Colonic mucosa (tissue), 4 donors: Measurements from ENCODE around the gene TRABD2B. TPM values are rescaled to one million over a fixed set of nuclear protein-coding genes. Genes with fewer than 3 reads are reported as not detected.

Source experiments
- DNase-seq: peaks from one replicate; pipeline ENCODE4 v3.0.0-alpha.2; 2020
- H3K27ac ChIP-seq: fragments of 200-600 bp; one replicate; pipeline ENCODE4 v1.8.0; 2021
- H3K27me3 ChIP-seq: fragments of 200-600 bp; one replicate; pipeline ENCODE4 v1.8.0; 2021
- H3K36me3 ChIP-seq: fragments of 200-600 bp; one replicate; pipeline ENCODE4 v1.8.0; 2021
- H3K4me1 ChIP-seq: fragments of 200-600 bp; one replicate; pipeline ENCODE4 v1.8.0; 2021; ENCODE audit warnings: mild to moderate bottlenecking
- H3K4me3 ChIP-seq: fragments of 200-600 bp; one replicate; pipeline ENCODE4 v1.8.0; 2021
- H3K9ac ChIP-seq, 2 donors: one replicate each; pipeline ENCODE4 v1.7.0; 2013; ENCODE audit warnings: control low read depth in 2 of 2, low read depth in 2 of 2, low read length in 2 of 2
- H3K9me3 ChIP-seq: fragments of 200-600 bp; one replicate; pipeline ENCODE4 v1.8.0; 2021
- intact Hi-C: fragments of 100-400 bp; cut with DNase I; formaldehyde crosslinking; loops from one replicate; pipeline ENCODE4 v1.14.1; 2022
- total RNA-seq, 2 donors: library from RNA; stranded (reverse); fragmentation: NEBNext Ultra II Directional in 1 of 2; extraction: Animal tissue kit (Norgen Biotek cat#: 25700) in 1 of 2; gene quantifications; one replicate each; pipeline ENCODE4 v1.2.1, GENCODE V29; 2021
- TF ChIP-seq, protein P1 (sequence below): fragments of 200-600 bp; IDR thresholded peaks from one replicate; pipeline ENCODE4 v1.8.0; 2022; ENCODE audit warnings: antibody characterized with exemption, mild to moderate bottlenecking
- donor health status: healthy.
- donor health status: DM: no; HTN: no; CAD: no.
- donor health status: DM: no; HTN: no; CAD: no.

The TRABD2B gene
- total RNA-seq, 2 donors from 2014 or later: 0.42 to 0.77 TPM

DNA sequence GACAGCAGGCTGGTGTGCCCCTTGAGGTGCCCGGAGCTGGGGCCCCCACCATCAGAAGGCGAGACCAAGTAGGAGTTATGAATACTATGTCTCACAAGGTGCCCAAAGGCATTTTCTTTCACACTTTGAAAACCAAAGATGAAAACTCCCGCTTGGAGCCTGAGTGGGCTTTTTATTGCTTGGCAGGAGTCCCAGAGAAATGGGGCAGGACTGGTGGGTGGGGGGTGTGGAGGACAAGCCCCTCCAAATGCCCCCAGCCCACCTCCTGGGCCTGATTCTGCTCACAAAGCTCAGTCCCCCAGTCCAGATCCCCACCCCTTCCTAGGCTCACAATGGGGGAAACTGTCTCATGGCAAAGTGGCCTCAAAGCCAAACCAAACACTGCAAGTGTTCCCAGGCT lies 227.9 kb downstream of the TRABD2B start:
- Histone ChIP-seq H3K27ac (no peak overlapping the region), H3K4me3 (no peak overlapping the region), H3K4me1 (no peaks in the 10 kb centered on the region), H3K36me3 (no peaks in the 10 kb centered on the region), H3K9me3 (no peaks in the 10 kb centered on the region), H3K9ac (no peak overlapping the region), H3K27me3 (no peaks in the 10 kb centered on the region)
- no peak for DNase-seq
- TF ChIP-seq, protein P1, sequence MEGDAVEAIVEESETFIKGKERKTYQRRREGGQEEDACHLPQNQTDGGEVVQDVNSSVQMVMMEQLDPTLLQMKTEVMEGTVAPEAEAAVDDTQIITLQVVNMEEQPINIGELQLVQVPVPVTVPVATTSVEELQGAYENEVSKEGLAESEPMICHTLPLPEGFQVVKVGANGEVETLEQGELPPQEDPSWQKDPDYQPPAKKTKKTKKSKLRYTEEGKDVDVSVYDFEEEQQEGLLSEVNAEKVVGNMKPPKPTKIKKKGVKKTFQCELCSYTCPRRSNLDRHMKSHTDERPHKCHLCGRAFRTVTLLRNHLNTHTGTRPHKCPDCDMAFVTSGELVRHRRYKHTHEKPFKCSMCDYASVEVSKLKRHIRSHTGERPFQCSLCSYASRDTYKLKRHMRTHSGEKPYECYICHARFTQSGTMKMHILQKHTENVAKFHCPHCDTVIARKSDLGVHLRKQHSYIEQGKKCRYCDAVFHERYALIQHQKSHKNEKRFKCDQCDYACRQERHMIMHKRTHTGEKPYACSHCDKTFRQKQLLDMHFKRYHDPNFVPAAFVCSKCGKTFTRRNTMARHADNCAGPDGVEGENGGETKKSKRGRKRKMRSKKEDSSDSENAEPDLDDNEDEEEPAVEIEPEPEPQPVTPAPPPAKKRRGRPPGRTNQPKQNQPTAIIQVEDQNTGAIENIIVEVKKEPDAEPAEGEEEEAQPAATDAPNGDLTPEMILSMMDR: no peak
- intact Hi-C loops: no loop called here

DNA sequence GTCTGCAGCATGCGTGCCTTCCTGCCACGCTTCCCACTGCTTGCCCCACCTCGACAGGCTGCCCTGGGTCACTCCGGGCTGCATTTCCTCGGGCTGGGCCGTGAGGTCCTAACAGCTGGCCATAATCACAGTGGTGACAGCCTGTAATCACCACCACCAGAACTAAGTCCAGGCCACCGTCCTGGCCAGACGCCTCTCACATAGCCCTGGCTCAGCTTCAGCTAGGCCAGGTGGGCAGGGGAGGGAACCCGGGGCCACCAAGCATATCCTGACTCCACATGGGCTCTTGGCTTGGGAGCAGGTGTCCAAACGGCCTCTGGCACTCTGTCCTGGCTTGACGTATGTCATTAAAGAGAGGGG lies 229.5 kb downstream of the TRABD2B start:
- TF ChIP-seq, protein P1: no peak
- H3K27ac ChIP-seq: no peak overlapping the region
- no peaks in the 10 kb centered on the region for H3K9me3 ChIP-seq
- no peak for DNase-seq
- no peak overlapping the region for H3K4me3 ChIP-seq
- no peaks in the 10 kb centered on the region for H3K36me3 ChIP-seq
- H3K4me1 ChIP-seq: no peaks in the 10 kb centered on the region
- intact Hi-C loops: no loop called here
- H3K27me3 ChIP-seq: no peaks in the 10 kb centered on the region
- no peak overlapping the region for H3K9ac ChIP-seq

DNA sequence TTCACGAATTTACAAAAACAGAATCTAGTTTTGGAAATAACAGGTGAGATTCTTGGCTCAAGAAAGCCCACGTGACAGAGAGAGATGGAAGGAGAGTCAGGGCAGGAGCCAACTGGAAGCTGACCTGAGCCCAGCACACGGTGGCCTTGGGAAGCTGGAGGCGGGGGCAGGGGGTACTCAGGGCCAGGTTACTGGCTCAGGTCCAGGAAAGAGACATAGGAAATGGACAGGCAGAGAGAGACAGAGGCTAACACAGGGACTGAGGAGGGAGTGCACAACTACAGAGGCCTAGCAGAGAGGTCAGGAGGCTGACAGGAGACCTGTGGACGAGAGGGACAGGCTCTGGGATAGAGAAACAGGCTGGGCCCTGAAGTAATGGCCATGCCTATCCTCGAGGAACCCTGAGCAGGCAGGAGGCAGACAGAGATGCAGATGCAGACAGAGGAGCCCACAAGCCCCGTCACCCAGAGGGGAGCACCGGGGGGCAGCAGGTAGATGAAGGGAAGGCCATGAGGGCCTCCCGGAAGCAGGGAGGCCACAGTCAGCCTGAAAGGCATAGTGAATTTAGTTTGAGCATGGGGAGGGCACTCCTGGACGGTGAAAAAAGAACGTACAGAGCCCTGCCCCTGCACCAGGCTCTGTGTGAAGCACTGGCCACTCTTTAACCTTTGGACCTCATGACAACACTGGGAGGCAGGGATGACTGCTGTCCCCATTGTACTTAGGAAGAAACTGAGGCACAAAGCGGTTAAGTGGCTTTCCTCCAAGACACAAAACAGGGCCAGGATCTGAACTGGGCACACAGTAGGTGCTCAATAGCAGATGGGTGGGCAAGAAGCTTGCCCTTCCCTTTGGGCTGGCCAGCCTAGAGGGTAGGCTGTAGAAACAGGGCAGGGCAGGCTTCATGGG lies 230.1 kb downstream of the TRABD2B start:
- TF ChIP-seq, protein P1: no peak
- Histone ChIP-seq H3K27me3 (no peaks in the 10 kb centered on the region), H3K36me3 (no peaks in the 10 kb centered on the region), H3K9ac (no peak overlapping the region), H3K27ac (no peak overlapping the region), H3K9me3 (no peaks in the 10 kb centered on the region), H3K4me3 (no peak overlapping the region), H3K4me1 (no peaks in the 10 kb centered on the region)
- DNase-seq: no peak
- intact Hi-C loops: no loop called here

DNA sequence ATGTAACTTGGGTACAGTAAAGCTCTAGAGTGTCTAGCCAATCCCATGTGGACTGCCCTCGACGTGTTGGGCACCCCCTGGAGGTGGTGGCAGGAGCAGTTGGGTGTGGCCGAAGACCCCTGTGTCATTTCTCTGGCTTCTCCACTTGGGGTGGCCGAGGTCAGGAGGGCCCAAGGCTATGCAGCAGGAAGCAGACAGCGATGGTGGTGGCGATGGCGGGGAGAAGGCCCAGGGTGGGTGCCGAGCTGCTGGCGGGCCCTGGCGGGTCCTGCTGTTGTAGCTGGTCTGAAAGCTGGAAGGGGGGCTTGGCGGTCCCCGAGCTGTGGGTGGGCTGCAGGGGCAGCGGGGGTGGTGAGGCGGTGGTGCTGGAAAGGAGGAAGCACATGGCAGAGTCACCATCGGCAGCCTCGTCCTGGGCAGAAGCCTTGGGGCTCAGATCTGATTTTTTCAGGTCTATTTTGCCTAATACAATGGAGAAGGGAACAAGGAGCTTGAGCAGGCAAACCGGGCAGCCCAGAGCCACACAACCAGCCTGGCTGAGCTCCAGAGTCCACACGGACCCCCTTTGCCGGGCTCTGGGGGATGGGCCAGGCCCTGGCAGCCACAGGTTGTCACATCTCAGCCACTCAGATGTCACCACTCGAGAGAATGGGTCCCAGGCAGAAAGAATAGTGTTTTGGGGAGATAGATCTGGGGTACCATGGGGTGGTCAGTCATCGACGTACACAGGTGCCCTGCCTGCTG lies 231.3 kb downstream of the TRABD2B start:
- Histone ChIP-seq H3K27ac (no peak overlapping the region), H3K36me3 (no peaks in the 10 kb centered on the region), H3K27me3 (no peaks in the 10 kb centered on the region), H3K4me3 (no peak overlapping the region), H3K4me1 (no peaks in the 10 kb centered on the region), H3K9ac (no peak overlapping the region), H3K9me3 (no peaks in the 10 kb centered on the region)
- DNase-seq: no peak
- intact Hi-C loops: no loop called here
- TF ChIP-seq, protein P1: no peak

DNA sequence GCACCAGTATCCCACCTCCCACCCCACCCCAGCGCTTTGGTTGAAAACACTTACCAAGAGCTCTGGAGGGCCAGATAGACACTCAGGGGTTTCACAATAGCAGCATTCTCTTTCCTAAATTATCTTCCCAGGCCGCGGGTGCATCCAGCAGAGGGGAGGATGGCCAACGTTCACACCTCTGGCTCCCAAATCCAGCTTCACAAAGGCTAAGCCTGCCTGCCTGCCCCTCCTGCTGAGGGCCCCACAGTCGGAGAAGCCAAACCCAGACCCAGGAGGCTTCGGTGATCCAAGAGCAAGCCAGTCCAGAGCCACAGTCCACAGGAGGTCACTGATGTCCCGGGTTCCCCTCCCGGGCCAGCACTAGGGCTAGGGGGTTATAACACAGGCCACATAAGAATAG lies 231.9 kb downstream of the TRABD2B start:
- no peak overlapping the region for H3K4me3 ChIP-seq
- H3K9ac ChIP-seq: no peak overlapping the region
- TF ChIP-seq, protein P1: no peak
- H3K27ac ChIP-seq: no peak overlapping the region
- H3K27me3 ChIP-seq: no peaks in the 10 kb centered on the region
- no peaks in the 10 kb centered on the region for H3K36me3 ChIP-seq
- H3K4me1 ChIP-seq: no peaks in the 10 kb centered on the region
- no peak for DNase-seq
- intact Hi-C loops: no loop called here
- no peaks in the 10 kb centered on the region for H3K9me3 ChIP-seq
